Activated CD4-positive, alpha-beta T cell treated with anti-CD3 and anti-CD28 coated beads, Interleukin-2, amount 50 U/mL, for 1 hour (primary cell): ENCODE data around the gene ERAL1.
"Not testable (repeated sequence)": the region's sequence is repeated elsewhere in the genome, so short reads cannot be mapped to it uniquely, and the experiment has no call there.

Experiments
- DNase-seq: peaks from one replicate; pipeline ENCODE4 v3.0.0-alpha.2; 2020

Gene ERAL1

GRCh38 chr17:28855336-28855679, 492 bp downstream of the ERAL1 start:
- no peak for DNase-seq

GRCh38 chr17:28856028-28856574, 1.3 kb downstream of the ERAL1 start:
- DNase-seq = no peak

GRCh38 chr17:28857905-28858800, 3.3 kb downstream of the ERAL1 start:
- DNase-seq = no peak

- no peak for DNase-seq
Measured at GRCh38 chr17:28858801-28859355, 4.1 kb downstream of the ERAL1 start.

GRCh38 chr17:28860363-28860808, 5.6 kb downstream of the ERAL1 start:
- no peak for DNase-seq

- no peak for DNase-seq
Measured at GRCh38 chr17:28861393-28862203, 6.8 kb downstream of the ERAL1 start.

GRCh38 chr17:28862561-28862960, 7.7 kb downstream of the ERAL1 start:
- no peak for DNase-seq

- no peak for DNase-seq
Measured at GRCh38 chr17:28863953-28864352, 9.1 kb downstream of the ERAL1 start.

- DNase-seq = no peak
Measured at GRCh38 chr17:28864991-28865849, 10.4 kb downstream of the ERAL1 start.

- DNase-seq = no peak
Measured at GRCh38 chr17:28865946-28866752, 11.3 kb downstream of the ERAL1 start.

GRCh38 chr17:28867276-28867675, 12.5 kb downstream of the ERAL1 start:
- DNase-seq = no peak

GRCh38 chr17:28871056-28871579, 16.3 kb downstream of the ERAL1 start:
- DNase-seq = peak; percentile 21

GRCh38 chr17:28873839-28874238, 19.0 kb downstream of the ERAL1 start:
- DNase-seq = no peak

- no peak for DNase-seq
Measured at GRCh38 chr17:28874750-28875149, 19.9 kb downstream of the ERAL1 start.

- DNase-seq = no peak
Measured at GRCh38 chr17:28875848-28876550, 21.2 kb downstream of the ERAL1 start.

- not testable (repeated sequence) for DNase-seq
Measured at GRCh38 chr17:28877150-28877711, 22.4 kb downstream of the ERAL1 start.

- no peak for DNase-seq
Measured at GRCh38 chr17:28878158-28878910, 23.5 kb downstream of the ERAL1 start.

- DNase-seq = no peak
Measured at GRCh38 chr17:28878981-28879380, 24.2 kb downstream of the ERAL1 start.

- DNase-seq = no peak
Measured at GRCh38 chr17:28879886-28880571, 25.2 kb downstream of the ERAL1 start.
